Activated T-helper 17 cell treated with anti-CD3 and anti-CD28 coated beads, Interleukin-2, amount 50 U/mL, for 72 hours (primary cell): Measurements from ENCODE around the gene ZFYVE21. TPM values are rescaled to one million over a fixed set of nuclear protein-coding genes. Genes with fewer than 3 reads are reported as not detected.

Experiments
- total RNA-seq, 2 donors: library from RNA; stranded (reverse); gene quantifications; one replicate each; pipeline ENCODE4 v1.2.3, GENCODE V29; 2022

ZFYVE21 gene
- total RNA-seq, 2 donors from 2014 or later: 18.2 to 20.6 TPM

Other genes with a start within 250 kb of the ZFYVE21 start
- 10 to 100 TPM in 1 of 2 donors, 1 to 10 TPM in 1; 4.5 to 13.4 TPM for gene CKB, start 193.0 kb upstream of the ZFYVE21 start, total RNA-seq
- 10 to 100 TPM in 1 of 2 donors, 1 to 10 TPM in 1; 7.0 to 17.2 TPM for gene TRMT61A, start 186.6 kb upstream of the ZFYVE21 start, total RNA-seq
- gene BAG5, start 153.2 kb upstream of the ZFYVE21 start, total RNA-seq: 10 to 100 TPM; 21.0 to 33.2 TPM
- 10 to 100 TPM; 30.9 to 39.9 TPM for gene COA8, start 152.8 kb upstream of the ZFYVE21 start, total RNA-seq
- gene KLC1, start 86.6 kb upstream of the ZFYVE21 start, total RNA-seq: 100 to 1,000 TPM; 135 to 137 TPM
- 10 to 100 TPM; 36.4 to 62.4 TPM for gene XRCC3, start 359 bp upstream of the ZFYVE21 start, total RNA-seq
- 10 to 100 TPM; 10.0 to 10.4 TPM for gene PPP1R13B, start 131.8 kb downstream of the ZFYVE21 start, total RNA-seq
- gene TDRD9, start 212.6 kb downstream of the ZFYVE21 start, total RNA-seq: under 1 TPM in 1 of 2 donors, not detected in 1; 0.95 TPM
- not detected for gene RD3L, start 226.7 kb downstream of the ZFYVE21 start, total RNA-seq